HG03378 (cell line): ENCODE measurements around the gene KLF1.
"Not testable (repeated sequence)": the region's sequence is repeated elsewhere in the genome, so short reads cannot be mapped to it uniquely, and the experiment has no call there.

Experiments
- ATAC-seq: cut with Tn5 transposase; IDR thresholded peaks from one replicate; pipeline ENCODE4 v1.9.1; 2021; ENCODE audit warnings: mild to moderate bottlenecking, moderate library complexity; ENCODE audit not compliant: unreplicated experiment

The KLF1 gene

GRCh38 chr19:12868540-12869112 lies 18.4 kb downstream of the KLF1 start:
- ATAC-seq, result no peak

- ATAC-seq, result no peak
Observed at GRCh38 chr19:12867120-12868099, 19.6 kb downstream of the KLF1 start.

- ATAC-seq, result no peak
Observed at GRCh38 chr19:12866416-12867119, 20.4 kb downstream of the KLF1 start.

- no peak for ATAC-seq
Observed at GRCh38 chr19:12865746-12866415, 21.1 kb downstream of the KLF1 start.

- no peak for ATAC-seq
Observed at GRCh38 chr19:12864721-12865715, 22.0 kb downstream of the KLF1 start.

GRCh38 chr19:12864143-12864542 lies 22.9 kb downstream of the KLF1 start:
- no peak for ATAC-seq

GRCh38 chr19:12859546-12859945 lies 27.5 kb downstream of the KLF1 start:
- no peak for ATAC-seq

GRCh38 chr19:12858041-12858928 lies 28.7 kb downstream of the KLF1 start:
- no peak for ATAC-seq

- no peak for ATAC-seq
Observed at GRCh38 chr19:12856653-12857052, 30.3 kb downstream of the KLF1 start.

- ATAC-seq, result no peak
Observed at GRCh38 chr19:12847159-12848139, 39.6 kb downstream of the KLF1 start.

GRCh38 chr19:12846613-12847012 lies 40.4 kb downstream of the KLF1 start:
- not testable (repeated sequence) for ATAC-seq

GRCh38 chr19:12843999-12844732 lies 42.8 kb downstream of the KLF1 start:
- no peak for ATAC-seq

- no peak for ATAC-seq
Observed at GRCh38 chr19:12843328-12843727, 43.7 kb downstream of the KLF1 start.

GRCh38 chr19:12842511-12842910 lies 44.5 kb downstream of the KLF1 start:
- ATAC-seq, result no peak

GRCh38 chr19:12841094-12841493 lies 45.9 kb downstream of the KLF1 start:
- no peak for ATAC-seq

GRCh38 chr19:12840091-12841079 lies 46.6 kb downstream of the KLF1 start:
- ATAC-seq, result no peak
